ENCODE measurements around the gene SPACA7. TPM values are rescaled to one million over a fixed set of nuclear protein-coding genes. Genes with fewer than 3 reads are reported as not detected.
A peak's percentile ranks its signal among the peaks of the same experiment; 100 is the strongest.

Gene SPACA7
- total and polyA plus RNA-seq, 9 of the 15 experiments (the other 6 are each of a cell fraction or from before 2014, with no cell fraction given): not detected

- TF ChIP-seq PHTF2 (CRISPR knock-in tag; IDR thresholded peaks at IDR 0.05) (no peak), ZNF717 (CRISPR knock-in tag; IDR thresholded peaks at IDR 0.05) (no peak), FOXA1 (IDR thresholded peaks at IDR 0.05; ENCODE audit: borderline replicate concordance) (no peak), ZNF740 (CRISPR knock-in tag; IDR thresholded peaks at IDR 0.05) (no peak), ZNF740 (tag; IDR thresholded peaks at IDR 0.05) (no peak), ZNF668 (CRISPR knock-in tag; IDR thresholded peaks at IDR 0.05) (no peak), NFIX (CRISPR knock-in tag; IDR thresholded peaks at IDR 0.05; ENCODE audit: low read depth) (no peak), ZNF76 (CRISPR knock-in tag; IDR thresholded peaks at IDR 0.05; ENCODE audit: borderline replicate concordance) (no peak), ZNF695 (CRISPR knock-in tag; IDR thresholded peaks at IDR 0.05) (no peak), ZNF134 (CRISPR knock-in tag; conservative IDR thresholded peaks at IDR 0.05) (no peak), POU5F1 (IDR thresholded peaks at IDR 0.05; ENCODE audit: borderline replicate concordance, low read depth, low read length, partially characterized antibody) (no peak), PURB (CRISPR knock-in tag; IDR thresholded peaks at IDR 0.05; ENCODE audit: low read depth) (no peak), RFX1 (IDR thresholded peaks at IDR 0.05) (no peak), ELF2 (CRISPR knock-in tag; IDR thresholded peaks at IDR 0.05) (no peak), ZNF347 (CRISPR knock-in tag; IDR thresholded peaks at IDR 0.05; ENCODE audit: low read depth) (no peak), ZNF408 (CRISPR knock-in tag; IDR thresholded peaks at IDR 0.05; ENCODE audit: low read depth) (no peak), SP2 (IDR thresholded peaks at IDR 0.05; ENCODE audit: extremely low read depth, low read depth, low read length, poor library complexity, severe bottlenecking) (no peak), PRDM10 (IDR thresholded peaks at IDR 0.05; ENCODE audit: partially characterized antibody) (no peak), SMC3 (conservative IDR thresholded peaks at IDR 0.05; ENCODE audit: insufficient read depth, low read depth, low read length) (peak; percentile 83), MBD2 (IDR thresholded peaks at IDR 0.05; ENCODE audit: borderline replicate concordance, low read depth) (no peak), CBX3 (IDR thresholded peaks at IDR 0.05; ENCODE audit: borderline replicate concordance in 1 of 2, low read length in 2 of 2) (no peak), ZFX (CRISPR knock-in tag; IDR thresholded peaks at IDR 0.05) (no peak), TBL1XR1 (IDR thresholded peaks at IDR 0.05; ENCODE audit: low read length in 2 of 2) (no peak), TBP (optimal IDR thresholded peaks at IDR 0.05; ENCODE audit: low read depth, low read length) (no peak)
Observed at GRCh38 chr13:112443995-112444311, 67.8 kb downstream of the SPACA7 start (continued).

Measured in K562 (cell line).